Measurements from ENCODE around the gene FAXC.
"Not testable (repeated sequence)": the region's sequence is repeated elsewhere in the genome, so short reads cannot be mapped to it uniquely, and the experiment has no call there.

Gene FAXC

GRCh38 chr6:99276747-99277146 is 72.7 kb downstream of the FAXC start:
- DNase-seq: no peak

DNA sequence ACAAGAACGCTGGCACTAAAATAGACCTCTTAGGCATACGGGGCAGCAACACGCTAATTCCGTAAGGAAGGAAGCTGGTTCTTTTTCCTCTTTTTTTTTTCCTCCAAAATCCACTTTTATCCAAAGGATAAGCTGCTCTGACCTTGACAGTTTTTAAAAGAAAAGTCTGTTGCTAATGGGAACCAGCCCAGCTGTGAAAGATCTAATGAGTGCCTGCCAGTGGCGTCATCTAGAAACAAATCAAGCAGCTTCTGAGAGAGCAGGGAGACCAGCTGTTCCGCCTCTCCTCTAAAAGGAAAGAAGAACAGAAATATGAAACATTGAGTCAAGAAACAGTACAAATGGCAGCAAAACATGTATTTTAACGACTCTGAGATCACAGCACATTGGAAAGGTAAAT is 78.6 kb downstream of the FAXC start:
- DNase-seq: no peak

DNA sequence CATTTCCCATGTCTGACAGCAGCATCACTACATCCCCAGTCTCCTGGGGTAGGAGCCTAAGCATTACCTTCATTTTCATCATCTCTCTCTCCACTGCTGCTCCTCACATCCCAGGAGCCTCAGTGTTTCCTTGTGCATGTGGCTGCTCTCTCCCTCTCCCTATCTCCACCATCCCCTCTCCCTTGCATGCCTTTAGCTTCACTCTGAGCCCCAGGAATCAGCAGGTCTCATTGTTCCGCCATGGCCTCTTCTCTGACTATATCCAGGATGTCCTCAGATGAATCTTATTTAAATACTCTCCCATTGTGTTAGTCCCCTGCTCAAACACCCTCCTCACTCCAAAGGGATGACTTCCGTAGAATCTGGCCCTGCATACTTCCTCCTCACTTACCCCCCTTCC is 79.4 kb downstream of the FAXC start:
- DNase-seq: no peak

- no peak for DNase-seq
These were observed 80.3 kb downstream of the FAXC start for GRCh38 chr6:99269207-99269606.

DNA sequence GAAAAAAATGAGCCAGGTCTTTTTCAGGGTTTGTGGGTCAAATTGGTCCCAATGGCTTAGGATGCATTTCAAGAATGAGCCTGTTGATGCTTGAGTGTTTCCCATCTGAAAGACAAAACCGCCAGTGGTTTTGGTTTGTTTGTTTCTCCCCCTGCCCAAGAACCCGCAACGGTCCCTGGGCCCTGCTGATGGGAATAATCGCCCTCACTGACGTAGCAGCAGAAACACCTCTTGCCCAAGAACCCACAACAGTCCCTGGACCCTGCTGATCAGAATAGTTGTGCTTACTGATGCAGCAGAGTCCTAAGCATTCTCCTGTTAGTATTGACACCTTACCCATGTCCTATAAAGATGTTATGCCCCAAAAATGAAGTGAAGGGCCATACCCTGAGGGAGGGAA is 82.5 kb downstream of the FAXC start:
- DNase-seq: not testable (repeated sequence)

DNA sequence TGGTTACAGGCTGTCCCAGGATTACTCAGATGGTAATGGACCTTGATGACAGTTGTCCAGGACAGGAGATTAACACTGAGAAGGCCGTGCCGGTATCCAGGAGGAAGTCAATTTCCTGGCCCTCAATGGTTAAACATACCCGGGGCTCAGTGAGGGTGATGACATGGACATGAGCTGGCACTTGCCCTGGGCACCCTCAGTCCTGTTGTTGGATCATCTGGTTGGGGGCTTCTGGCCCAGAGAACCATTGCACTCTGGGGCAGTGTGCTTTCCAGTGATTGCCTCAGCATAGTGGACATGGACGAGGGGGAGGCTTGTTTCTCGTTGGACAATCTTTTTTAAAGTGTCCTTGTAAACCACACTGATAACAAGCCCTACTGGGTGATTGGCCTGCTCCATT is 84.0 kb downstream of the FAXC start:
- DNase-seq: not testable (repeated sequence)

DNA sequence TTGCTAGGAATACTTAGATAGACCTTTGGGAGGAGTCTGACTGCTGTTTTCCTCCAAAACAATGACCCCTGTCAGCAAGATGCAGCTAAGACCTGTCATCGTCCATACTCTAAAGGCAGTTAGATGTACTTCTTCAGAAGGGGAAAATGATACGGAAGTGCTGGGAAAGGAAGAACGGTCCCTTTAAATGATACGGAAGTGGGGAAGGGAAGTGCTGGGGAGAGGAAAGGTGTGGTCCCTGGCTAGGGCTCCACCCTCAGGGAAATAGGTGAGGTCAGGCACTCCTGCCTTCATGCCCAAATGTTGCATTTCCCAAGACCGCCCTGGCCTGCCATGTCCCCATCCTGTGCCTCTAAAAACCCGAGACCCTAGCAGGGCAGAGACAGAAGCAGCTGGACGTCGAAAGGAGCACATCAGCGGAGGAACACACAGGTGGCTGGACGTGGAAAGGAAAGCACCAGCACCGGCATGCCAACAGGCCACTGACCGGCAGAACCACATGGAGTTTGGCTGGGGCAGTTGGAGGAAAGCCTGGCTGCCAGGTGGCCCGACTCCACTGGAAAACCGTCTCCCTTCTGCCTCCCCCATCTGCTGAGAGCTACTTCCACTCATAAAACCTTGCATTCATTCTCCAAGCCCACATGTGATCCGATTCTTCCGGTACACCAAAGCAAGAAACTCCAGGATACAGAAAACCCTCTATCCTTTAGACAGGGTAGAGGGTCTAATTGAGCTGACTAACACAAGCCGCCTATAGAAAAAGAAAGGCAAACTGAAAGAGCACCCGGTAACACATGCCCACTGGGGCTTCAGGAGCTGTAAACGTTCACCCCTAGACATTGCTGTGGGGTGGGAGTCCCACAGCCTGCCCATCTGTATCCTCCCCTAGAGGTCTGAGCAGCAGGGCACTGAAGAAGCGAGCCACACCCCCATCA is 94.6 kb downstream of the FAXC start:
- DNase-seq: no peak

DNA sequence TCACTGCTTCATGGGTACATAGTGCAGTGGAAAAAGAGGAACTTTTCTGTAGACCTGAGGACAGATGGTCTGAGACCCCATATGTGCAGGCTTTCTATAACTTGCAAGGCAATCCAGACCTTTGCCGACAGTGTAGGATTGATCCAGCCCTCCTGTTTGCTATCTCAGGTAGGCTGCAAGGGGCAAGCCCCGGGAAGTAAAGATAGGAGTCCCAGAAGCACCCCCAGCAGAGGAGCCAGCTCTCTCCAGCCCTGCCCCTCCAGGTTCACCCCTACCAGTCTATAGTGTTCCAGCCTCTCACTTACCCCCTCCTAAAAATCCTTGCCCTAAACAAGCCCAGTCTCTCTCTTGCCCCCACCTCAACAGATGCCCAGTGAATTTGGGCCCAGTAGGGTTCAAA is 96.2 kb downstream of the FAXC start:
- no peak for DNase-seq

DNA sequence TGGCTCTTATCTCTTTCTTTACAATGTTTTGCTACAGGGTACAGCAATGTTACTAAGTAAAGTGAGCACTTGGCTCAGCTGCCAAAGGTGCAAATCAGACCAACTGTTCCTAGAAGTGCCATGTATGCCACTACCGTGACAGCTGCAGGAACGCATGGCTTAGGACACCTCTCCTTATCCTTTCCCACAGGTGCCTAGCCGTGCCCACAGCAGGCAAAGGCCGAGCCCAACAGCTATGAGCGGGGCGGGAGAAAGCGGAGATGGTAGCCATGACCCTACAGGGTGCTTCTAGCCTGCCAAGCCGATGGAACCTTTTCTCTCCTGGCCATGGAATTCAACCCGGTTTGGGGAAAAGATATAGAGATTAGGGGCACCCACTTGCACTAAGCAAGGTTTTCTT is 97.1 kb downstream of the FAXC start:
- DNase-seq: no peak

- no peak for DNase-seq
These were observed 99.0 kb downstream of the FAXC start for GRCh38 chr6:99250476-99250875.

DNA sequence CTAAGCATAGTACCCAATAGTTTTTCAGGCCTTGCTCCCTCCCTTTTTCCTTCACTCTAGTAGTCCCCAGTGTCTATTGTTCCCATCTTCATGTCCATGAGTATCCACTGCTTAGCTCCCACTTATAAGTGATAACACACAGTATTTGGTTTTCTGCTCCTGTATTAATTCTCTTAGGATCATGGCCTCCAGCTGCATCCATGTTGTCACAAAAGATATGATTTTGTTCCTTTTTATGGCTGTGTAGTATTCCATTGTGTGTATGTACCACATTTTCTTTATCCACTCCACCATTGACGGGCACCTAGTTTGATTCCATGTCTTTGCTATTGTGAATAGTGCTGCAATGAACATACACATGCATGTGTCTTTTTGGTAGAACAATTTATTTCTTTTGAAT is 102.9 kb downstream of the FAXC start:
- no peak for DNase-seq

- DNase-seq: no peak
These were observed 107.5 kb downstream of the FAXC start for GRCh38 chr6:99241905-99242534.

GRCh38 chr6:99236010-99236409 is 113.5 kb downstream of the FAXC start:
- DNase-seq: no peak

- no peak for DNase-seq
These were observed 116.3 kb downstream of the FAXC start for GRCh38 chr6:99233219-99233618.

- no peak for DNase-seq
These were observed 117.4 kb downstream of the FAXC start for GRCh38 chr6:99232056-99232455.

DNA sequence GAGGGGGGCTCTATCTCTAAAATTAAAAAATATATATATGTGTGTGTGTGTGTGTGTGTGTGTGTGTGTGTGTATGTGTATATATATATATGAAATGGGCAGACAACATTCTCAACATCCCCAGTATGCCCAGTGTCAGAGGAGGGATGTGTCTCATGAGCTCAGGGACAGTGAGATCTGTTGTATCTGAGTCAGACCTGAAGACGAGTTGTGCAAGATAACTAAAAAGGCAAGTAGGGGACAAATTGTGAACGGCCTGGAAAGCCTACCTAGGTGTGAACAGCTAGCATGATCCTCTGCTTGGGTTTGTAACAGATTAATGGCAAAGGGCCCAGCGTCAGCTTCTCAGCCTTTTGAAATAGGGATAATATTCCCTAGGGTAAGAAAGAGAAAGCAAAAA is 124.3 kb downstream of the FAXC start:
- DNase-seq: no peak
